Activated CD4-positive, CD25-positive, alpha-beta regulatory T cell treated with anti-CD3 and anti-CD28 coated beads, Interleukin-2, amount 50 U/mL, for 24 hours (primary cell): ENCODE data around the gene PLCL2.
A peak's percentile ranks its signal among the peaks of the same experiment; 100 is the strongest.
"Not testable (repeated sequence)": the region's sequence is repeated elsewhere in the genome, so short reads cannot be mapped to it uniquely, and the experiment has no call there.

ENCODE experiments used
- ATAC-seq, 2 donors: fragments of 150-1000 bp; cut with Tn5 transposase; one replicate each; pipeline ENCODE4 v1.10.0; 2021; ENCODE audit warnings: mild to moderate bottlenecking in 1 of 2, moderate library complexity in 1 of 2

PLCL2 gene

GRCh38 chr3:16978234-16978920 is 93.6 kb downstream of the PLCL2 start:
- no peak for ATAC-seq

GRCh38 chr3:16978921-16979271 is 94.1 kb downstream of the PLCL2 start:
- ATAC-seq = no peak

DNA sequence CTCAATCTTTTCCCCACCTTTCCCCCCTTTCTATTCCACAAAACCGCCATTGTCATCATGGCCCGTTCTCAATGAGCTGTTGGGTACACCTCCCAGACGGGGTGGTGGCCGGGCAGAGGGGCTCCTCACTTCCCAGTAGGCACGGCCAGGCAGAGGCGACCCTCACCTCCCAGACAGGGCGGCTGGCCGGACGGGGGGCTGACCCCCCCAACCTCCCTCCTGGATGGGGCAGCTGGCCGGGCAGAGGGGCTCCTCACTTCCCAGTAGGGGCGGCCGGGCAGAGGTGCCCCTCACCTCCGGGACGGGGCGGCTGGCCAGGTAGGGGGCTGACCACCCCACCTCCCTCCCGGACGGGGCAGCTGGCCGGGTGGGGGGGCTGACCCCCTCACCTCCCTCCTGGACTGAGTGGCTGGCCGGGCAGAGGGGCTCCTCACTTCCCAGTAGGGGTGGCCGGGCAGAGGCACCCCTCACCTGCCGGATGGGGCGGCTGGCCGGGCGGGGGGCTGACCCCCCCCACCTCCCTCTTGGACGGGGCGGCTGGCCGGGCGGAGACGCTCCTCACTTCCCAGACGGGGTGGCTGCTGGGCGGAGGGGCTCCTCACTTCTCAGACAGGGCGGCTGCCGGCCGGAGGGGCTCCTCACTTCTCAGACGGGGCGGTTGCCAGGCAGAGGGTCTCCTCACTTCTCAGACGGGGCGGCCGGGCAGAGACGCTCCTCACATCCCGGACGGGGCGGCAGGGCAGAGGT is 95.2 kb downstream of the PLCL2 start:
- ATAC-seq = not testable (repeated sequence)

GRCh38 chr3:16980526-16980925 is 95.8 kb downstream of the PLCL2 start:
- not testable (repeated sequence) for ATAC-seq

GRCh38 chr3:16982460-16982859 is 97.7 kb downstream of the PLCL2 start:
- no peak for ATAC-seq

- ATAC-seq = no peak
Measured at GRCh38 chr3:16985608-16986007, 100.9 kb downstream of the PLCL2 start.

GRCh38 chr3:16987141-16987540 is 102.4 kb downstream of the PLCL2 start:
- ATAC-seq = no peak

- no peak for ATAC-seq
Measured at GRCh38 chr3:16990163-16990562, 105.4 kb downstream of the PLCL2 start.

DNA sequence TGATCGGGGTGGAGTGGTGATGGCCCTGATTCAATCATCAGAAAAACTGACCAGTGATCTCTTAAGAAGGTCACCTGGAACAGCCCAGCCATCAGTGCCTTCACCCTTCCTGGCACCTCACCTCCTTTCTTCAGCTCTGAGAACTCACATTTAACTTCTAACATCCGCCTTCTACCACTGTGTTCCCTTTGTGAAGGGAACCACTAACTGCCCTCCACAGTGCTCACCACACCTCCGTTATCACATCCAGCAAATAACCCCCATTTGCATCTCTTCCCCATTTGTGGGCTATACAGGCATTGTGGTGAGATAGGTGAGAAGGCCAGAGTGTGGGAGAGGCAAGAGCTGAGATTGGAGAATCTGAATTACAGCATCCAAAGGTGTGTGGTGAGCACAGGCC is 107.4 kb downstream of the PLCL2 start:
- no peak for ATAC-seq

- no peak for ATAC-seq
Measured at GRCh38 chr3:16993227-16993626, 108.5 kb downstream of the PLCL2 start.

DNA sequence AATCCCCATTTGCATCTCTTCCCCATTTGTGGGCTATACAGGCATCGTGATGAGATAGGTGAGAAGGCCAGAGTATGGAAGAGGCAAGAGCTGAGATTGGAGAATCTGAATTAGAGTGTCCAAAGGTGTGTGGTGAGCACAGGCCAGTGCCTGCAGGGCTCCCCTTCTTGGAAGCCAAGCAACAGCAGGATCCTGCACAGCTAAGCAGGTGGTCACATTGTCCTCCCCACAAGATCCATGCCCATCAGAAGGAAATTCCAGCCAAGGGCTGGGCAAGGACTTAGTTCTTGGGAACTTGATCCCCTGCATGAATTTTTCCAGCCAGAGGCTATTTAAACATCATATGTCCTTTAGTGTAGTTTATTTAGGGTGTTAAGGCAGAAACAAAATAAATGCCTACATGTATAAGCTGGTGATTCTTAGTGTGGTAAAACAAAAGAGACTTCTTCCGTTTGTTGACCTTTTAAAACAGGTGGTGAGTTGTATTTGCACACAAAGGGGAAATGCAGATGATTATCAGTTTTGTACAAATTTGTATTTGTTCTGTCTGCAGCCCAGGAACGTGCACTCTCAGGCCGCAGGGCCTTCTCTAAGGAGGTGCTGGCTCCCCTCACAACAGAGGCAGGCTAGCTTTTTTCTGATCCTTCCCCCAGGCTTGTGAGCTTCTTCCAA is 110.2 kb downstream of the PLCL2 start:
- ATAC-seq = no peak

GRCh38 chr3:16995601-16996000 is 110.8 kb downstream of the PLCL2 start:
- ATAC-seq = no peak

- no peak for ATAC-seq
Measured at GRCh38 chr3:16998236-16998923, 113.6 kb downstream of the PLCL2 start.

GRCh38 chr3:16999161-16999560 is 114.4 kb downstream of the PLCL2 start:
- no peak for ATAC-seq

DNA sequence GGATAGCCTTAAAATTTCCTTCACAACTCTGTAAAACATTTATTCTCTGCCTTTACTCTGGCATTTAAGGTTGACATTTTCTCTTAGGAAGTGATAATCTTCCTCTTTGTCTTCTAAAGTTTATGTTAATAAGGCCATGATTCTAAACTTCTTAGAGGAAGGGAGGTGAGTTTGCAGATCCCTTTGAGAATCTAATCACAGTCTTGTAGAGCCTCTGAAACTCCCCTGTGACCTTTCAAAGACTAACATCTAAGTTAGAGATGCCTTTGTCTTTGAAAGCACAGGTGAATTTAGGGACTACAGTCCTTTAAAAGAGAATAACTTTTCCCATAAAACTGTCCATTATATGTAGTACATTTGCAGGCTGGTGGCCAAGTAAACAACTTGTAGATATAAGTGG is 115.1 kb downstream of the PLCL2 start:
- no peak for ATAC-seq

DNA sequence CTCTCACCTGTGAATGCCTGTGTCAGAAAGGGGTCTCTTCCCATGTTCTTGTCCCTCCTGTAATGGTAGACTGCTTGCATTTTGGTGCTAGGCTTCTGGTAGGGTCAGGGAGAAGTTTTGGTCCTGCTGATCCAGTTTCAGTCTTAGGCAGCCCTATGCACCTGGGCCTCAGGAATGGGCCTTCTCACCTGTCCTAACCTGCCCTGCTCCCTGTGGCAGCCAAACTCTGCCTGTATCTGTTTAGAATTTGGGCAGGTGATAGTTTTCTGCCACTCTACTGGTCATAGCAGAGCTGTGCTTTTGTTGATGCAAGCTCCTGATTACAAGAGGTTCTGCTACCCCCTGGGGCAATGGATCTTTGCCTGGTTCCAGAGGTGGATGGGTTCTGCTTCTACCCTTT is 118.7 kb downstream of the PLCL2 start:
- no peak for ATAC-seq

DNA sequence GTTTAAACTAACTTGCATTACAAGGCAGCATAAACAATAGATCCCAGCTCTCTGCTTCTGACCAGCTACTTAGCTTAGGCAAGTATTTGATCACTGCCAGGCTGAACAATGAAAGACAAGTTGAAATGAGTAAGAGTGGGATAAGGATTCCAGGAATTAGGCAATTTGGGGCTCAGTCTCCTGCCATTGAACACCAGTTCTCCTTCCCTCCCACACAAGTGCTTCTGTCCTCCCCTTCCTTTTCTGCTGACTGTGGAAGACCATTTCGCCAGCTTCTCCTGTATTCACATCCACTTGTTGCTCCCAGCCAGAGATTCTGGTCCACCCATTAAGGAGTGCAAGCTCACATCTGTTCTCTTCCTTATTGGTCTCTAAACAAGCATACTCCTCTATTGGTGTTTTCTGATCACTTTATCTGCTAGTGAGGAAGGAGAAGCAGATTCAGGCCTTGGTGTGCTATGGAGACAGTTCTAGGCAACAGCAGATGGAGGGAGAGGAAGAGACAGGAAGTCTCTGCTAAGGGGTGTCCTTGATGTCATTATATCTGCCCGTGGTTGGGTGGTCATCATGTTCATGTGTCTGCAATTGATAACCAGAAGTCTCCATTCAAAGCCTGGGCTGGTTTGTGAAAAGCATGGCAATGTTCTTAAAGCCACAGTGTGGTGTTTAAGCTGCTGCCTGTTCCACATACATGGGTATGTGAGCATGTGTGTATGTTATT is 121.5 kb downstream of the PLCL2 start:
- no peak for ATAC-seq

DNA sequence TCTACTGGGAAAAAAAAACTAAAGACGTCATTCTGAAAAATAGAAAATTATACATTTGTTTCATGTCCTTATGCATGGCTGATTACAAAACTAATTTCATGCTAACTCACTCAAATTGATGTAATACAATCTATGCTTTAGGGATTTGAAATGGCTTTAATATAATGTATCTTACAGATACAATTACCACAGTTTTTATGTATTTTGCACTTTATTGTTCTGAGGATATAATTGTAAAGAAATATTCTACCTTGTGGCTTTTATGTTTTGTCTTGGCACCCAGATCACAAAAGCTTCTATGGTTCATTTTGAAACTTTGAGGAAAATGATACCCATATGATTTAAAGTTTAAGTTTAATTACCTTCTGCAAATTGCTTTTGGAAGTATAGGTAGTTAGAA is 122.5 kb downstream of the PLCL2 start:
- ATAC-seq = no peak

GRCh38 chr3:17009826-17010225 is 125.1 kb downstream of the PLCL2 start:
- no peak for ATAC-seq

- no peak for ATAC-seq
Measured at GRCh38 chr3:17011728-17012338, 127.1 kb downstream of the PLCL2 start.

GRCh38 chr3:17013050-17013449 is 128.3 kb downstream of the PLCL2 start:
- ATAC-seq = no peak

DNA sequence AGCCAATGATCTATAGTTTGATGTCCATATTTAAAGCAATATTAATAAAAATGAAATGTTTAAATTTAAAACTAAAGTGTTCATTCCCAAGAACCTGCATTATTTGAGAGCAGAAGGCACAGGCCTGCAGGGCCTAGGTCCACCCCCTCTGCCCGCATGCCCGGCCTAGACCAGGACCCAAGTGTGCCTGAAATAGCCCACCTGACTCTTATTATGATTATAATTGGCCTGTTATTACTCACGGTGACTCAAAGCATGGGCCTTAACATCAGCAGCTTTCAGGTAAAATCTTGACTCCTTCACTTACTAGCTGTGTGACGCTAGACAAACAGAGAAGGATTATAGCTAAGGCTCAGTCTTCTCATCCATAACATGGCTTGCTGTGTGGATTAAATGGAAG is 128.8 kb downstream of the PLCL2 start:
- peak in 1 of 2 donors; percentile 43 for ATAC-seq
